HepG2 (cell line): Measurements from ENCODE around the gene NUDT21. TPM values are rescaled to one million over a fixed set of nuclear protein-coding genes. Genes with fewer than 3 reads are reported as not detected.

Source experiments
- BCL6 ChIP-seq: IDR thresholded peaks from 2 replicates; pipeline ENCODE4 v1.6.1; 2016; ENCODE audit warnings: missing genetic modification reagents, missing compliant biosample characterization
- FOXA1 ChIP-seq, 2 experiments: fragments of 450-650 bp in 1 of 2; sonication (generic) in 1 of 2; formaldehyde crosslinking in 1 of 2; IDR thresholded peaks; 2 replicates each; pipeline versions ENCODE4 v1.4.0 to v1.6.1; 2016 to 2020; ENCODE audit warnings: missing genetic modification reagents in 1 of 2
- FOXK1 ChIP-seq: sonication (generic); formaldehyde crosslinking; IDR thresholded peaks from 2 replicates; pipeline ENCODE4 v1.4.0; 2020; ENCODE audit warnings: low read depth, missing genetic modification reagents, borderline replicate concordance
- FOXP4 ChIP-seq: sonication (generic); formaldehyde crosslinking; IDR thresholded peaks from 2 replicates; pipeline ENCODE4 v1.4.0; 2020; ENCODE audit warnings: missing genetic modification reagents
- GABPA ChIP-seq, 2 experiments: IDR thresholded peaks; 2 replicates each; pipeline ENCODE4 v1.6.1; 2011 to 2016; ENCODE audit warnings: low read depth in 2 of 2, low read length in 1 of 2, missing biosample characterization in 1 of 2, missing genetic modification characterization in 1 of 2
- GATA4 ChIP-seq: sonication (generic); IDR thresholded peaks from 2 replicates; pipeline ENCODE4 v1.6.1; 2016; ENCODE audit warnings: antibody characterized with exemption, low read depth, borderline replicate concordance
- HIVEP1 ChIP-seq: sonication (generic); formaldehyde crosslinking; IDR thresholded peaks from 2 replicates; pipeline ENCODE4 v1.4.0; 2020; ENCODE audit warnings: mild to moderate bottlenecking, missing genetic modification reagents
- HNF4A ChIP-seq: sonication (generic); formaldehyde crosslinking; IDR thresholded peaks from 2 replicates; pipeline ENCODE4 v1.4.0; 2020; ENCODE audit warnings: missing genetic modification reagents
- HNF4G ChIP-seq, 2 experiments: sonication (generic) in 1 of 2; formaldehyde crosslinking in 1 of 2; IDR thresholded peaks; 2 replicates each; pipeline versions ENCODE4 v1.4.0 to v1.6.1; 2011 to 2020; ENCODE audit warnings: borderline replicate concordance in 2 of 2, low read depth in 2 of 2, mild to moderate bottlenecking in 2 of 2, low read length in 1 of 2, missing genetic modification reagents in 1 of 2, moderate library complexity in 1 of 2
- HOXA5 ChIP-seq: sonication (generic); formaldehyde crosslinking; IDR thresholded peaks from 2 replicates; pipeline ENCODE4 v1.4.0; 2020; ENCODE audit warnings: missing genetic modification reagents
- JARID2 ChIP-seq: sonication (generic); formaldehyde crosslinking; IDR thresholded peaks from 2 replicates; pipeline ENCODE4 v1.8.1; 2023; ENCODE audit warnings: missing genetic modification reagents, inconsistent platforms; ENCODE audit not compliant: insufficient replicate concordance
- KLF13 ChIP-seq: sonication (generic); formaldehyde crosslinking; IDR thresholded peaks from 2 replicates; pipeline ENCODE4 v1.4.0; 2020; ENCODE audit warnings: mild to moderate bottlenecking, missing genetic modification reagents
- MED1 ChIP-seq: sonication (generic); formaldehyde crosslinking; IDR thresholded peaks from 2 replicates; pipeline ENCODE4 v1.4.0; 2020; ENCODE audit warnings: missing genetic modification reagents
- NFYB ChIP-seq: sonication (generic); formaldehyde crosslinking; IDR thresholded peaks from 2 replicates; pipeline ENCODE4 v1.4.0; 2020; ENCODE audit warnings: missing genetic modification reagents
- NKX3-1 ChIP-seq: sonication (generic); formaldehyde crosslinking; IDR thresholded peaks from 2 replicates; pipeline ENCODE4 v1.5.0; 2020; ENCODE audit warnings: missing genetic modification reagents
- PCBP2 ChIP-seq: fragments of 200-400 bp; formaldehyde crosslinking; optimal IDR thresholded peaks from 2 replicates; pipeline ENCODE3; 2018; ENCODE audit warnings: low read length, low read depth; ENCODE audit not compliant: poor library complexity, severe bottlenecking
- PLRG1 ChIP-seq: fragments of 450-650 bp; conservative IDR thresholded peaks from 2 replicates; pipeline ENCODE4 v1.6.1; 2016
- SMARCC2 ChIP-seq: fragments of 450-650 bp; IDR thresholded peaks from 2 replicates; pipeline ENCODE4 v1.6.1; 2017; ENCODE audit warnings: antibody characterized with exemption, mild to moderate bottlenecking
- SMARCE1 ChIP-seq: fragments of 450-650 bp; IDR thresholded peaks from 2 replicates; pipeline ENCODE4 v1.6.1; 2017; ENCODE audit warnings: borderline replicate concordance
- TFE3 ChIP-seq: IDR thresholded peaks from 2 replicates; pipeline ENCODE4 v1.6.1; 2016
- THAP8 ChIP-seq: sonication (generic); formaldehyde crosslinking; IDR thresholded peaks from 2 replicates; pipeline ENCODE4 v1.5.1; 2020; ENCODE audit warnings: missing genetic modification reagents, mild to moderate bottlenecking, borderline replicate concordance
- ZNF136 ChIP-seq: sonication (generic); formaldehyde crosslinking; IDR thresholded peaks from 2 replicates; pipeline ENCODE4 v1.8.1; 2022; ENCODE audit warnings: low read depth, mild to moderate bottlenecking, moderate library complexity, missing genetic modification reagents
- ZNF143 ChIP-seq: sonication (generic); formaldehyde crosslinking; IDR thresholded peaks from 2 replicates; pipeline ENCODE4 v1.4.0; 2020; ENCODE audit warnings: missing genetic modification reagents
- ZNF329 ChIP-seq: sonication (generic); formaldehyde crosslinking; IDR thresholded peaks from 2 replicates; pipeline ENCODE4 v1.9.0; 2021; ENCODE audit warnings: low read depth, mild to moderate bottlenecking, missing genetic modification reagents
- ZNF75D ChIP-seq: sonication (generic); formaldehyde crosslinking; IDR thresholded peaks from 2 replicates; pipeline ENCODE4 v1.8.1; 2023; ENCODE audit warnings: missing genetic modification reagents, mild to moderate bottlenecking, borderline replicate concordance
- ZNF781 ChIP-seq: sonication (generic); formaldehyde crosslinking; IDR thresholded peaks from 2 replicates; pipeline ENCODE4 v1.5.1; 2020; ENCODE audit warnings: borderline replicate concordance, mild to moderate bottlenecking, missing genetic modification reagents; ENCODE audit errors: not compliant biosample characterization
- ZNF792 ChIP-seq: IDR thresholded peaks from 2 replicates; pipeline ENCODE4 v1.6.1; 2016
- polyA plus RNA-seq, 8 experiments: library from polyadenylated mRNA; depleted of rRNA in 3 of 8; stranded (reverse) in 7 of 8; unstranded in 1 of 8; fragments of >200 nt; fragmentation: Illumina TruSeq in 4 of 8; extraction: Trizol in 4 of 8; gene quantifications; 2 replicates each; pipeline versions ENCODE4 v1.2.1 to v1.2.3, GENCODE V29; 2011 to 2016; ENCODE audit warnings: low read depth in 4 of 8, missing spikeins in 1 of 8, mixed read lengths in 1 of 8; ENCODE audit not compliant: insufficient read depth in 1 of 8
- total RNA-seq, 5 experiments: library from RNA; depleted of rRNA; stranded (reverse); fragments of >200 nt; fragmentation: Illumina TruSeq; extraction: Trizol; gene quantifications; 2 replicates each; pipeline ENCODE4 v1.2.3, GENCODE V29; 2016; ENCODE audit warnings: low read depth in 1 of 5

The NUDT21 gene
- total and polyA plus RNA-seq, 2 of the 13 experiments (the other 11 are each of a cell fraction or from before 2014, with no cell fraction given) = 177 to 210 TPM

DNA sequence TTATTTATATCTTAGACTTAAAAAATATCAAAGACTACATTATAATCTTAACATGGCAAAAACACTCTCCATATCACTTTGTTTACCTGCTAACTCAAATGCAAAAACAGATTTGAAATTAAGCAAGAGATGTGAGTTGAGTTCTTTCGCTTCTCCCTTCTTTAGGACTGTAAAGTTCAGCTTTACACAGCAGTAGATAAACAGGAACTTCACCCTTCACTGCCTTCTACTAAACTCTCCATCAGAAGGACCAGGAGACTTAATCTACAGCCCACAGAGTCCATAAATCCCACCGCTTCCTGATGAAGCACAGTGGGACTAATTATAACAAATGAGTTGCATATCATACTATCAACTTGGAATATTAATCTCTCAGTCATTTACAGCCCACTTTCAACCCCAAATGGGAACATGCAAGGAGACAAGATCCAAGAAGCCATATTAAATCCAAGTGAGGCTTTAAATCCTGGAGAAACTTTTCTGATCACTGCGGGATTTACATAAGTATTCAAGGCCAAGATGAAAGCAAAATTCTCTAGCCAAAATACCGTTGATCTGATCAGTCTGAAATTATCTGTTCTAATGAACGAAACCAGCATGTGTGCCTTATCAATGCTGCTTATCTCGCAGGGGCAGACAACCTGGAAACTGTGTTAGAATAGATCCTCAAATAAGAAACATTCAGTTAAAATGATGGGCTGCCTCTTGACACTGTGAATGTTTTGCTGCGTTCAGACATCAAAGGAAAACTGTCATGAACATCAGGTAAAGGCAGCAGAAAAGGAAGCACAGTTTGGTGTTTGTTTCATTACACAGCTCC, 27.3 kb downstream of the NUDT21 start (continued):
- TF ChIP-seq BCL6 (CRISPR knock-in tag) = peak; percentile 48; the same call in 1 of the 2 replicates
- TF ChIP-seq HOXA5 (CRISPR knock-in tag) = no peak
- TF ChIP-seq HNF4G (IDR thresholded peaks at IDR 0.05; ENCODE audit: borderline replicate concordance, low read depth, low read length) = 0 out of 2 replicates have a peak, but pooled peaks have one; percentile 21
- TF ChIP-seq HNF4G (CRISPR knock-in tag; IDR thresholded peaks at IDR 0.05; ENCODE audit: borderline replicate concordance, low read depth) = no peak
- TF ChIP-seq PLRG1 = no peak
- peak; percentile 16; the same call in 1 of the 2 replicates for TF ChIP-seq ZNF792 (CRISPR knock-in tag)
- peak; percentile 36 for TF ChIP-seq ZNF781 (CRISPR knock-in tag)
- no peak for TF ChIP-seq JARID2 (CRISPR knock-in tag)
- TF ChIP-seq ZNF143 (CRISPR knock-in tag) = no peak
- TF ChIP-seq FOXA1 (IDR thresholded peaks at IDR 0.05) = no peak
- TF ChIP-seq FOXA1 (CRISPR knock-in tag; IDR thresholded peaks at IDR 0.05) = peak; percentile 70
- TF ChIP-seq FOXK1 (CRISPR knock-in tag) = peak; percentile 26; the same call in 1 of the 2 replicates
- peak; percentile 33 for TF ChIP-seq HNF4A (CRISPR knock-in tag)
- TF ChIP-seq FOXP4 (CRISPR knock-in tag) = 0 out of 2 replicates have a peak, but pooled peaks have one; percentile 21
- TF ChIP-seq GATA4 = no peak
- TF ChIP-seq SMARCC2 = no peak
- no peak for TF ChIP-seq HIVEP1
- no peak for TF ChIP-seq GABPA (IDR thresholded peaks at IDR 0.05; ENCODE audit: low read depth, low read length)
- no peak for TF ChIP-seq GABPA (CRISPR knock-in tag; IDR thresholded peaks at IDR 0.05; ENCODE audit: low read depth)
- no peak for TF ChIP-seq ZNF329 (CRISPR knock-in tag)
- TF ChIP-seq NKX3-1 = no peak
- TF ChIP-seq PCBP2 = no peak
- TF ChIP-seq MED1 (CRISPR knock-in tag) = peak; percentile 48
- TF ChIP-seq ZNF136 (CRISPR knock-in tag) = peak; percentile 52; the same call in 1 of the 2 replicates
- TF ChIP-seq KLF13 (CRISPR knock-in tag) = no peak
- no peak for TF ChIP-seq TFE3 (CRISPR knock-in tag)
- no peak for TF ChIP-seq NFYB (CRISPR knock-in tag)
- no peak for TF ChIP-seq ZNF75D (CRISPR knock-in tag)
- TF ChIP-seq THAP8 = no peak
- no peak for TF ChIP-seq SMARCE1
